ENCODE measurements around the gene SLC26A3. TPM values are rescaled to one million over a fixed set of nuclear protein-coding genes. Genes with fewer than 3 reads are reported as not detected.

Gene SLC26A3
- total RNA-seq, 2 experiments from 2014 or later, result not detected

DNA sequence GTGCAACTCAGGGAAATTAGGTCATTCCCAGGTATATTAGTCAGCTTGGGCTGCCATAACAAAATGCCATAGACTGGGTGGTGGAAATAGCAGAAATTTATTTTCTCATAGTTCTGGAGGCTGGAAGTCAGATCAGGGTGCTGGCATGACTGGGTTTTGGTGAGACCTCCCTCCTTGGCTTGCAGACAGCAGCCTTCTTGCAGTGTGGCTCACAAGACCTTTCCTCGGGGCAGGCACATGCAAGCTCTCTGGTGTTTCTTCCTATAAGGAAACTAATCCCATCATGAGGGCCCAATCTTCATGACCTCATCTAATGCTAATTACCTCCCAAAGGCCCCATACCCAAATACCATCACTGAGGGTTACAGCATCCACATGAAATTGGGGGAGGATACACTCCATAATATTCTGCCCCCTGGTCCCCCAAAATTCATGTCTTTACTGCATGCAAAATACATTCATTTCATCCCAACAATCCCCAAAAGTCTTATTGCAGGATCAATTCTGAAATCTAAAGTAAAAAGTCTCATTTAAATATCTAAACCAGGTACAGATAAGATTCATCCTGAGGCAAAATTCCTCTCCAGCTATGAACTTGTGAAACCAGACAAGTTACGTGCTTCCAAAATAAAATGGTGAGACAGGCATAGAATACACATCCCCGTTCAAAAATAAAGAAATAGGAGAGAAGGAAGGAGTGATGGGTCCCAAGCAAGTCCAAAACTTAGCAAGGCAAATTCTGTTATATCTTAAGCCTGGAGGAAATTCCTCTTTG lies 76.5 kb downstream of the SLC26A3 start:
- Mint-ChIP-seq H3K27me3 (peaks cover 9% of the 10 kb centered on the region), H3K4me1 (ENCODE audit: low read depth) (no peaks in the 10 kb centered on the region), H3K9me3 (no peaks in the 10 kb centered on the region), H3K36me3 (ENCODE audit: low read depth) (no peaks in the 10 kb centered on the region), H3K4me3 (no peak overlapping the region), H3K27ac (no peak overlapping the region)
- TF ChIP-seq CTCF (IDR thresholded peaks at IDR 0.05), result no peak
- DNase-seq (no peak), ATAC-seq (no peak)
- ChIA-PET CTCF (interaction anchor here (0.7 to 6.1 kb wide), 7 partner anchors 15 to 318 kb away, joined by 3 to 48 read pairs (median 4); no protein-coding TSS in a partner anchor), POLR2A (no interaction called here)
- intact Hi-C loops (cut with micrococcal nuclease), result loop anchor here (10.0 kb wide), 1 partner anchor 142 kb away; the partner anchor contains the start of gene BCAP29

- Mint-ChIP-seq H3K27me3 (peaks cover 9% of the 10 kb centered on the region), H3K36me3 (ENCODE audit: low read depth) (no peaks in the 10 kb centered on the region), H3K4me1 (ENCODE audit: low read depth) (no peaks in the 10 kb centered on the region), H3K4me3 (no peak overlapping the region), H3K9me3 (no peaks in the 10 kb centered on the region), H3K27ac (no peak overlapping the region)
- no peak for ATAC-seq
- TF ChIP-seq CTCF (IDR thresholded peaks at IDR 0.05), result peak; percentile 82
- ChIA-PET POLR2A (no interaction called here), CTCF (interaction anchor here (0.7 to 6.1 kb wide), 20 partner anchors 8 to 575 kb away, joined by 3 to 48 read pairs (median 4); partner anchors contain the start of gene CBLL1)
- intact Hi-C loops (cut with micrococcal nuclease), result loop anchor here (2.0 to 10.0 kb wide), 2 partner anchors 140 to 262 kb away; partner anchors contain the start of gene BCAP29
- DNase-seq, result peak; percentile 75
Observed at GRCh38 chr7:107725138-107725740, 77.8 kb downstream of the SLC26A3 start.

GRCh38 chr7:107723255-107723654 lies 79.8 kb downstream of the SLC26A3 start:
- TF ChIP-seq CTCF (IDR thresholded peaks at IDR 0.05), result no peak
- intact Hi-C loops (cut with micrococcal nuclease), result loop anchor here (10.0 kb wide), 1 partner anchor 138 kb away; the partner anchor contains the start of gene BCAP29
- Mint-ChIP-seq H3K9me3 (no peaks in the 10 kb centered on the region), H3K27ac (no peak overlapping the region), H3K4me3 (no peak overlapping the region), H3K4me1 (ENCODE audit: low read depth) (no peaks in the 10 kb centered on the region), H3K36me3 (ENCODE audit: low read depth) (no peaks in the 10 kb centered on the region), H3K27me3 (peaks cover 7% of the 10 kb centered on the region)
- ATAC-seq (no peak), DNase-seq (no peak)
- POLR2A ChIA-PET, result no interaction called here
- CTCF ChIA-PET, result interaction anchor here (0.8 to 2.1 kb wide), 3 partner anchors 10 to 156 kb away, joined by 3 to 12 read pairs (median 5); no protein-coding TSS in a partner anchor

- ChIA-PET CTCF (no interaction called here), POLR2A (no interaction called here)
- intact Hi-C loops (cut with micrococcal nuclease), result loop anchor here (10.0 kb wide), 1 partner anchor 136 kb away; the partner anchor contains the start of gene BCAP29
- TF ChIP-seq CTCF (IDR thresholded peaks at IDR 0.05), result no peak
- H3K4me1 Mint-ChIP-seq (ENCODE audit: low read depth), result no peaks in the 10 kb centered on the region
- no peak for ATAC-seq
- no peaks in the 10 kb centered on the region for H3K36me3 Mint-ChIP-seq (ENCODE audit: low read depth)
- no peak overlapping the region for H3K27ac Mint-ChIP-seq
- no peaks in the 10 kb centered on the region for H3K27me3 Mint-ChIP-seq
- no peak overlapping the region for H3K4me3 Mint-ChIP-seq
- H3K9me3 Mint-ChIP-seq, result no peaks in the 10 kb centered on the region
- no peak for DNase-seq
Observed at GRCh38 chr7:107721286-107721685, 81.7 kb downstream of the SLC26A3 start.
